ENCODE results near the gene DBH.

- TF ChIP-seq CTCF (IDR thresholded peaks at IDR 0.05) (no peak), POLR2A (IDR thresholded peaks at IDR 0.05) (no peak)
These were observed 68.6 kb downstream of the DBH start for GRCh38 chr9:133704711-133705181.

Measured in body of pancreas (tissue), 4 donors.